Right renal cortex interstitium (tissue), 3 donors: ENCODE measurements around the gene TGFB1. TPM values are rescaled to one million over a fixed set of nuclear protein-coding genes. Genes with fewer than 3 reads are reported as not detected.
"Not testable (repeated sequence)": the region's sequence is repeated elsewhere in the genome, so short reads cannot be mapped to it uniquely, and the experiment has no call there.

Experiments
- DNase-seq, 3 donors: peaks; one replicate each; pipeline ENCODE4 v3.0.0-alpha.2; 2013; ENCODE audit warnings: low read depth in 3 of 3, low spot score in 2 of 3
- polyA plus RNA-seq, 3 donors: library from polyadenylated mRNA; unstranded; fragments of 120-200 nt; gene quantifications; one replicate each; pipeline ENCODE4 v1.2.1, GENCODE V29; 2013; ENCODE audit not compliant: insufficient read length in 3 of 3

The TGFB1 gene
- 10 to 100 TPM; 26.0 to 33.7 (median 27.7) TPM for polyA plus RNA-seq

GRCh38 chr19:41353466-41354342, at the start of gene TGFB1:
TGFB1 (minus strand) TSS chr19:41353922; CDS start chr19:41353044, 878 bp downstream.
- no peak for DNase-seq

- no peak for DNase-seq
These were observed 48.3 kb upstream of the TGFB1 start for GRCh38 chr19:41402010-41402409.

- DNase-seq: no peak
These were observed 47.8 kb upstream of the TGFB1 start for GRCh38 chr19:41401483-41401882.

- no peak for DNase-seq
These were observed 45.8 kb upstream of the TGFB1 start for GRCh38 chr19:41399525-41399924.

GRCh38 chr19:41399091-41399490, 45.4 kb upstream of the TGFB1 start:
- DNase-seq: no peak

- DNase-seq: no peak
These were observed 44.9 kb upstream of the TGFB1 start for GRCh38 chr19:41398598-41398997.

- DNase-seq: no peak
These were observed 44.3 kb upstream of the TGFB1 start for GRCh38 chr19:41398050-41398418.

- peak; percentile 99 to 100 (median 100) for DNase-seq
These were observed 43.6 kb upstream of the TGFB1 start, which contains the start of the genes BCKDHA and EXOSC5 for GRCh38 chr19:41397086-41398049. BCKDHA (plus strand) TSS chr19:41397818; CDS start chr19:41397828, 10 bp downstream. EXOSC5 (minus strand) TSS chr19:41397359; CDS start chr19:41397328, 31 bp downstream.

- DNase-seq: no peak
These were observed 41.6 kb upstream of the TGFB1 start for GRCh38 chr19:41395355-41395754.

GRCh38 chr19:41392775-41393174, 39.1 kb upstream of the TGFB1 start:
- DNase-seq: no peak

- DNase-seq: no peak
These were observed 37.9 kb upstream of the TGFB1 start for GRCh38 chr19:41391618-41392017.

GRCh38 chr19:41386442-41386841, 32.7 kb upstream of the TGFB1 start:
- DNase-seq: no peak

- DNase-seq: no peak
These were observed 30.6 kb upstream of the TGFB1 start for GRCh38 chr19:41384351-41384750.

- DNase-seq: not testable (repeated sequence)
These were observed 27.8 kb upstream of the TGFB1 start for GRCh38 chr19:41381536-41381935.

- DNase-seq: no peak
These were observed 24.4 kb upstream of the TGFB1 start for GRCh38 chr19:41377977-41378709.

GRCh38 chr19:41376998-41377365, 23.3 kb upstream of the TGFB1 start:
- DNase-seq: no peak

- DNase-seq: no peak
These were observed 22.7 kb upstream of the TGFB1 start, which contains the start of gene TMEM91 for GRCh38 chr19:41376241-41376997. TMEM91 (plus strand) TSS chr19:41376533; CDS start chr19:41378310, 1,777 bp downstream.

GRCh38 chr19:41373993-41374392, 20.3 kb upstream of the TGFB1 start:
- DNase-seq: no peak

- no peak for DNase-seq
These were observed 18.8 kb upstream of the TGFB1 start for GRCh38 chr19:41372501-41372900.

GRCh38 chr19:41371541-41371940, 17.8 kb upstream of the TGFB1 start:
- no peak for DNase-seq
